Calu3 (cell line): ENCODE measurements around the gene CDK5RAP2. TPM values are rescaled to one million over a fixed set of nuclear protein-coding genes. Genes with fewer than 3 reads are reported as not detected.

Experiments used
- BruUV-seq: library from RNA; stranded (reverse); fragments of 400-500 nt; replicated peaks from 2 replicates; lab custom pipeline; 2021; lab: Mats Ljungman, UMichigan
- CTCF ChIA-PET: fragments of 300-600 bp; sonication (Branson Sonifier 250); formaldehyde crosslinking; loops from one replicate; lab custom pipeline; 2022; ENCODE audit warnings: antibody characterized with exemption; lab: Charles Lee
- DNase-seq: peaks from one replicate; pipeline ENCODE4 v3.0.0; 2022
- H3K27ac Mint-ChIP-seq: one replicate; pipeline ENCODE4 v1.8.0; 2022; ENCODE audit warnings: mixed read lengths; ENCODE audit not compliant: unreplicated experiment
- H3K27me3 Mint-ChIP-seq: one replicate; pipeline ENCODE4 v1.8.0; 2022; ENCODE audit warnings: mixed read lengths; ENCODE audit not compliant: unreplicated experiment
- H3K36me3 Mint-ChIP-seq: one replicate; pipeline ENCODE4 v1.8.0; 2022; ENCODE audit warnings: mild to moderate bottlenecking, moderate library complexity, mixed read lengths; ENCODE audit not compliant: insufficient read depth, unreplicated experiment
- H3K4me1 Mint-ChIP-seq: one replicate; pipeline ENCODE4 v1.8.0; 2022; ENCODE audit warnings: mild to moderate bottlenecking, low read depth, mixed read lengths; ENCODE audit not compliant: unreplicated experiment
- H3K4me3 Mint-ChIP-seq: one replicate; pipeline ENCODE4 v1.8.0; 2022; ENCODE audit warnings: mild to moderate bottlenecking, low read depth, moderate library complexity, mixed read lengths; ENCODE audit not compliant: unreplicated experiment
- H3K9me3 Mint-ChIP-seq: one replicate; pipeline ENCODE4 v1.8.0; 2022; ENCODE audit warnings: low read depth, mixed read lengths; ENCODE audit not compliant: unreplicated experiment
- CTCF ChIP-seq: fragments of 200-600 bp; IDR thresholded peaks from one replicate; pipeline ENCODE4 v1.8.0; 2022; ENCODE audit warnings: antibody characterized with exemption; ENCODE audit not compliant: unreplicated experiment
- intact Hi-C: fragments of 100-400 bp; cut with micrococcal nuclease; formaldehyde crosslinking; loops from one replicate; pipeline ENCODE4 v1.10.0; 2022; ENCODE audit not compliant: unreplicated experiment
- total RNA-seq: library from RNA; stranded (reverse); gene quantifications from 2 replicates; pipeline ENCODE4 v1.2.3, GENCODE V29; 2022

CDK5RAP2 gene
- total RNA-seq, 1 experiment from 2014 or later = 40.7 TPM

- no peak for TF ChIP-seq CTCF
- H3K4me3 Mint-ChIP-seq = no peak overlapping the region
- BruUV-seq = no TSS peak
- no peak overlapping the region for H3K27ac Mint-ChIP-seq
- no peak for DNase-seq
- no peaks in the 10 kb centered on the region for H3K9me3 Mint-ChIP-seq
- peaks cover 34% of the 10 kb centered on the region for H3K27me3 Mint-ChIP-seq
- intact Hi-C loops = no loop called here
- CTCF ChIA-PET = no interaction called here
- H3K36me3 Mint-ChIP-seq = no peaks in the 10 kb centered on the region
- no peaks in the 10 kb centered on the region for H3K4me1 Mint-ChIP-seq
Observed at GRCh38 chr9:120374239-120374638, 205.7 kb downstream of the CDK5RAP2 start.

- no peaks in the 10 kb centered on the region for H3K36me3 Mint-ChIP-seq
- peaks cover 34% of the 10 kb centered on the region for H3K27me3 Mint-ChIP-seq
- no peaks in the 10 kb centered on the region for H3K9me3 Mint-ChIP-seq
- no peak for TF ChIP-seq CTCF
- intact Hi-C loops = no loop called here
- no peak overlapping the region for H3K27ac Mint-ChIP-seq
- no peaks in the 10 kb centered on the region for H3K4me1 Mint-ChIP-seq
- DNase-seq = no peak
- no peak overlapping the region for H3K4me3 Mint-ChIP-seq
- CTCF ChIA-PET = no interaction called here
- BruUV-seq = no TSS peak
Observed at GRCh38 chr9:120372040-120372439, 207.9 kb downstream of the CDK5RAP2 start.

- H3K27me3 Mint-ChIP-seq = peaks cover 34% of the 10 kb centered on the region
- CTCF ChIA-PET = no interaction called here
- H3K27ac Mint-ChIP-seq = no peak overlapping the region
Observed at GRCh38 chr9:120369608-120370220, 210.3 kb downstream of the CDK5RAP2 start.

GRCh38 chr9:120368799-120369198, 211.2 kb downstream of the CDK5RAP2 start:
- DNase-seq = no peak
- peaks cover 28% of the 10 kb centered on the region for H3K27me3 Mint-ChIP-seq
- CTCF ChIA-PET = no interaction called here
- peaks cover 3% of the 10 kb centered on the region for H3K9me3 Mint-ChIP-seq
- intact Hi-C loops = no loop called here
- H3K36me3 Mint-ChIP-seq = no peaks in the 10 kb centered on the region
- TF ChIP-seq CTCF = no peak
- no peak overlapping the region for H3K27ac Mint-ChIP-seq
- no peak overlapping the region for H3K4me3 Mint-ChIP-seq
- BruUV-seq = no TSS peak
- no peaks in the 10 kb centered on the region for H3K4me1 Mint-ChIP-seq

More at GRCh38 chr9:120369608-120370220, 210.3 kb downstream of the CDK5RAP2 start:
- intact Hi-C loops = no loop called here
- Mint-ChIP-seq H3K4me3 (no peak overlapping the region), H3K4me1 (no peaks in the 10 kb centered on the region), H3K9me3 (peaks cover 3% of the 10 kb centered on the region), H3K36me3 (no peaks in the 10 kb centered on the region)
- no peak for TF ChIP-seq CTCF
- no peak for DNase-seq
- no TSS peak for BruUV-seq
